HG02852 (cell line): ENCODE data around the gene GPR152.
"Not testable (repeated sequence)": the region's sequence is repeated elsewhere in the genome, so short reads cannot be mapped to it uniquely, and the experiment has no call there.

ENCODE experiments used
- ATAC-seq: cut with Tn5 transposase; IDR thresholded peaks from one replicate; pipeline ENCODE4 v1.9.1; 2021; ENCODE audit warnings: mild to moderate bottlenecking, moderate library complexity; ENCODE audit not compliant: unreplicated experiment

Gene GPR152

DNA sequence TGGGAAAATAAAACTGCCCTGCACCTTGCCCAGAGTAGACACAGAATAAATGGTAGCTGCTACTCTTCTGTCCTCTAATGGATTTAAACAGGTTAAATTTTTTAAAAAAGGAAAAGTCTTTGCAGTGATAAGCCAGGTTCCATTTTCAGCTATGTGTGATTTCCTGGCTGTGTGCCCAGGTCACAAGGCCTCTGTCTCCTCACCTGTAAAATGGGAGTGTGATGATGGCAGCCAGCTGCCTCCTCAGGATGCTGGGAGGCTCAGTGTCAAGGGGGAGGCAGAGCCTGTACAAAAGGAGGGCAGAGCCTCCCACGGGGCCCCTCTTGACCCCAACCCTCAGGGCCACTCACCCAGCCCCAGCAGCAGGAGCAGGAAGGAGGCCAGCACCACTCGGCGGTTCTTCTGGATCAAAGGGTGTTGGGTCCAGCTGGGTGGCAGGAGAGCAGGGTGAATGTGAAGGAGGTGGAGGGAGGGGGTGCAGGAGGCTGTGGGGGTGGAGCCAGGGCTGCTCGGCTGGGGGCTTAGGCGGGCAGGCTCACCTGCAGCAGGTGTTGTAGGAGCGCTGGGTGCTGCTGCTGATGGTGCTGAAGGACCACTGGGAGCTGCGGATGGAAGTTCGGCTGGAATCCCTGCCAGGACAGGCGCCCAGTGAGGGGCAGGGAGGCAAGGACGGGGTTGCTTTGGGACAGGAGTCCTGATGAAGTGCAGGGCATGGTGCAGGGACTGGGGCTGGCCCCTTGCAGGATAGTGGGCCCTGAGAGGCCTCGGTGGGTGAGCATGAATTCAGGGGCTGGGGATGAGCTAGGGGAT is 14.6 kb upstream of the GPR152 start:
- ATAC-seq, result no peak

DNA sequence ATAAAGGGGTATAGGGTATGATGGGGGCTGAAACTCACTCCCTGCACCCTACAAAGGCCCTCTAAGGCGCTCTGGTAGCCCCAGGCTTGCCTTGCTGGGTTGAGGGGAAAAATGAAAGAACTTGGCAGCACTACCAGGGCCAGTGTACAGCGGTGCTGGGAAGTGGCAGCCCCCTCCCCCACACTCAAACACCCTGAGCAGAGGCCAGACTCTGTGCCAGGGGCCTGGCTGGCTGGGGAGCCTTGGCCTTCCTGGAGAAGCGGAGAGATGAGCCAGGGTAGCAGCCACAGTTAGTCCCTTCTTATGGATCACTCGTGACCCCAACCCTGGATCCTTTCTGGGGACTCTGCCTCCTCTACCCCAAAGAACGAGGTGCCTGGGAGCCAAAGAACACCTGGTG is 13.8 kb upstream of the GPR152 start:
- no peak for ATAC-seq

DNA sequence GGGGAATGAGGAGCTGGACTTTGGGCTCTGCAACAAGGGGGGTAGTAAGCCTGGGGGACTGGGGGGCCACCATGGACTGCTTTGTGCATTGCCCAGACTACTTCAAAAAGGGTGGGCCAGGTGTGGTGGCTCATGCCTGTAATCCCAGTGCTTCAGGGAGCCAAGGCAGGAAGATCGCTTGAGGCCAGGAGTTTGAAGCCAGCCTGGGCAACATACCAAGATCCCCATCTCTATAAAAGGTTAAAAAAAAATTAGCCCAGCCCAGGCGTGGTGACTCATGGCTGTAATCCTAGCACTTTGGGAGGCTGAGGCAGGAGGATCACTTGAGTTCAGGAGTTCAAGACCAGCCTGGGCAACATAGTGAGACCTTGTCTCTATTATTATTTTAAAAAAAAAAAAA is 13.0 kb upstream of the GPR152 start:
- not testable (repeated sequence) for ATAC-seq

DNA sequence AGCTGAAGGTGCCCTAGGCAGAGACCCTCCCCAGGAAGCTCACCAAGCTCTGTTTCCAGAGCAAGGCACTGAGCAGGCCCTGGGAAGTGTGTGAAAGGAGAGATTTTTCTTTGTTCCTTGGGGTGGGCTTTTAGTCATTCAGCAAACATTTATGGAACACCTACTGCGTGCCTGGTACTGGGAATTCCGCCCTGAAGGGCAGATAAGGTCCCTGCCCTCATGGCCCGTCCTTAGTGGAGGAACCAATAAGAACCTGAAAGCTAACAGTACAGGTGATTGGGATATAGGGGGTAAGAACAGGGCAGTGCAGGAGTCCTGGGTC is 12.6 kb upstream of the GPR152 start:
- ATAC-seq, result no peak

DNA sequence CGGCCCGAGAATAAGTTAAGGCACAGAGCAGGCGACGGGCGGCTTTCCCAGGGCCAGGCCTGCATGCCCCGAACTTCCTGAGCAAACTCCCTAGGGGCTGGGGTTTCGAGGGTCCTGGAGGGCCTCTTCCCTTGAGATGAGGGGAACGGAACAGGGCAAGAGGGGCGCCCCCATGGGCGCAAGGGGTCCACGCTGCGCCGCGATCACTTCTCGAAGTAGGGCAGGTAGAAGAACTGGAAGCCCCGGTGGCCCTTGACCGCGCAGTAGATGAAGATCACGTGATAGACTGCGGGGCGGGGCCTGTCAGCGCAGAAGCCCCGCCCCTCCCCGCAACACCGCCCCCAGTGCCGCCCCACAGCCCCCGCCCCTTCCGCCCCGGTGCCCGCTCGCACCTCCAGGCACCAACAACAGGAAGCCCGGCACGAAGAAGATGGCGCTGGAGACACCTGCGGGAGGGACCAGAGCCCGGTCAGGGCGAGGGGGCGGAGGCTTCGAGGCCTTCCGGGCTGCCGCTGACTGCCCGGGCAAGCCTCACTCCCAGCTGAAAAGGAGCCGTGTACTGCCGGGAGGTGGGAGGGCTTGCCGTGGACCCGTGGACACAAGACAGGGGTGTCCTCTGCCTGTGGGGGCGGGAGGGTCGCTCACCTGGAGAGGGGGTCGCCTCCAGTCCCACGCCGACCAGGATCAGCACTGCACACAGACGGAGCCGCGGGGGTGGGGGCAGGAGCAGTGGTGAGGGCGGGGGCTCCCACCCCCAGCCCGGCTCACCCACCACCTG is 12.1 kb upstream of the GPR152 start:
- peak; percentile 43 for ATAC-seq

DNA sequence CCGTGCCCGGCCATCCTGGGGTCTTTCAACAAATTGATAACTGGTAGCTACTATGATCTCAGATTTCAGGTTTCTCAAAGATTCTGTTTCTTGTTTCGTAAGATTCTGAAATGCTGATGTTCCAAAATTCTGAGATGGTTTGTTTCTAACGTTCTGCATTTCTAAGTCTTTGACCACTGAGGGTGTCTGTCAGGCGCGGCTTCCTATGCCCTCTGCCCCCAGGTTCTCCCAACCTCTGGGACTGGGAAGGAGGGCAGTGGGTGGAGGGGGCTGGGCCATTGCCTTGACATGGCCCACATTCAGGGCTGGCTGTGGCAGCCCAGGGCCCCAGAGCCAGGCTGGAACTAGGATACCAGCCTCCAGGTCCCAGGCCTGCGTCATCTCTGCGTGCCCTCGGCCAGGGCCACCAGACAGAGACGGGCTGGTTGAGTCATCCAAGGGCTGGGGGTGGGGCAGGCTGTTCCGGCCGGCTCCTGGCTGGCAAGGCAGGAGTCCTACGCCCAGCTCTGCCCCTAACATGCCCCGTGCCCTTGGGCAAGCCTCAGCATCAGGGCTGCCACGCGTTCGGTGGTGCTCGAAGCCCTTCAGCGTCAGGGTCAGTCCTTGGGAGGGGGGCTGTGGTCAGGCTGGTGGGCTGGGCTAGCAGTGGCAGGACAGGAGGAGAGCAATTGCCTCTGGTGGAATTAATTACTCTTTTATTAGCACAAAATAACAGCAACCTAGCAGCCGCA is 11.3 kb upstream of the GPR152 start:
- no peak for ATAC-seq

DNA sequence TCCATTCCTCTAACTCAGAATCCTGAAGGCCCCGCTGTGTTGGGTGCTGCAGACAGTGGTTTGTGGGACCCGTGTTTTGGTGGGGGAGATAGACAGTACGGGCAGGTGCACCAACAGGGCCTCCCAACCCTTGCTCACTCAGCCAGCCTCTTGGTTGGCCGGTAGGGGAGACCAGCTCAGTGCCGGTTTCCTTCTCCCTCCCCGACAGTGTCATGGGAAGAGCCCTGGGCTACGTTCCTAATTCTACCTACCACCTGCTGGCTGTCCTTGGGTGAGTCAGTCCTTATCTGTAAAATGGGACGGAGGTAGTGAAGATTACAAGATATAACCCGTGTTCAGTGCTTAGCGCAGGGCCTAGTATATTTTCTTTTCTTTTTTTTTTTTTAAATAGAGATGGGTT is 10.7 kb upstream of the GPR152 start:
- no peak for ATAC-seq

DNA sequence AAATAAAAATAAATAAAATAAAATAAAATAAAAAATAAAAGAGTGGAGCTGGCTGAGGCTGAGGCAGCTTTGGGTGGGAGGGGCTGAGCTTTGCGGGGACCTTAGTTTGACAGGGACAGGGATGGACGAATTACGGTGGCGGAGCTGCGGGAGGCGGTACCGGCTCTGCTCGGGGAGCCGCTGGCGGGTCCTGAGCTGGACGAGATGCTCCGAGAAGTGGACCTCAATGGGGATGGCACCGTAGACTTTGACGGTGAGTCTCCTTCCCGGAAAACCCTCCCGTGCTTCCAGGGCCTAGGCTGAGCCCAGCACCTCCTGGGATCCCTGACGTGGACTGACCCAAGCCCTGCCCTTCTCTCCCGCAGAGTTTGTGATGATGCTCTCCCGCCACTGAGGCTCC is 5.7 kb upstream of the GPR152 start:
- ATAC-seq, result no peak

DNA sequence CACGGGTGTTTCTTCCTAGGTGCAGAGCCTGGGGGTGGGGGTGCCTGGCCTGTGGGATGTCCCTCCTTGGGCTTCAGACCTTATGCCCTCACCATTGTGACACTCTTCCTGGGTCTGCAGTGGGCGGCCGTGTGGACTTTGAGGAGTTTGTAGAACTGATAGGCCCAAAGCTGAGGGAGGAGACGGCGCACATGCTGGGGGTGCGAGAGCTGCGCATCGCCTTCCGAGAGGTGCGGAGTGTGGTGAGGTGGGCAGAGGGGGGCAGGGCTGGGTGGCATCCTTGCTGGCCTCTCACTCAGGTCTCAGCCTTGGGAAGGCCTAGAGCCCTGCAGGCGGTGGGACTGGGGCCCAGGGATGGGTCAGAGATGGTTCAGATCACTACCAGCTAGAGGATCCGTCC is 4.9 kb upstream of the GPR152 start:
- no peak for ATAC-seq

DNA sequence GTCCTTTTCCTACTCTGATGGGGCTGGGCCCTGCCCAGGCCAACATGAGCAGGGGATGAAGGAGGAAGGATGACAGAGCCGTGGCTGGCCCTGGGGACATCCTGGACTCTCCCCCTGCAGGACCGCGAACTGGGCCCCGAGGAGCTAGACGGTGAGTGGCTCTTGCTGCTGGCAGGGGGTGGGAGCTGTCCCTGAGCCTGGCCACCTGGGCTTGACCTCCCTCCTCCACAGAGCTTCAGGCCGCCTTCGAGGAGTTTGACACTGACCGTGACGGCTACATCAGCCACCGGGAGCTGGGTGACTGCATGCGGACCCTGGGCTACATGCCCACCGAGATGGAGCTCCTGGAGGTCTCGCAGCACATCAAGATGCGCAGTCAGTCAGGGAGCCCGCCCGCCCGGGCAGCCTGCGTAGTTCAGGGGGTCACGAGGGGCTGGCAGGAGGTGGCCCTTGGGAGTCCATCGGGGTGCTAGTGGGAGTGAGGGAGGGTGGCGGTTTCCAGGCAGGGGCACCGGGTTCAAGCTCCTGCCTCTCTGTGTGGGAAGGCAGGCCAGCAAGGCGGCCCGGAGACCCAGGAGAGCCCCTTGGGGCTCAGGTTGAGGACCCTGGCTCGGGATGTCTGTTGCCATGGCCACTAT is 3.7 kb upstream of the GPR152 start:
- ATAC-seq, result no peak

DNA sequence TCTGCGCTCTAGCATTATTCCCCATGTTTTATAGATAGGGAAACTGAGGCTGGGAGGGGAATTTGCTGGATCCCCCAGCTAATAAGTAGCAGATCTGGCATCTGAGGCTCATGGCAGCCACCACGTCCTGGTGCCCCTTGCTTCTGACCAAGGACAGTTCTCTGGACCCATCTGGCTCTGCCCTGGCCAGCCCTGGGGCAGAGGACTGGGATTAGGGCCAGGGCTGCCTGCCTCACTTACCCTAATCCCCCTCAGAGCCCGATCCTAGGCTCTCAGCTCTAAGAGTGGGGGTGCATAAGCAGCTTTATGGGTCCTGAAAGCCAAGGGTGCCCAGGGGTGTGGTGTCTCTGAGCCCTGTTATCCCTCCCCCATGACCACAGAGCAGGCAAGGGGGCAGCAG is 2.5 kb upstream of the GPR152 start, which contains the start of gene CABP4:
CABP4 (plus strand) TSS at position 301 of the 400 bp plus-strand sequence; CDS start at position 371, 70 bp downstream.
- ATAC-seq, result no peak

DNA sequence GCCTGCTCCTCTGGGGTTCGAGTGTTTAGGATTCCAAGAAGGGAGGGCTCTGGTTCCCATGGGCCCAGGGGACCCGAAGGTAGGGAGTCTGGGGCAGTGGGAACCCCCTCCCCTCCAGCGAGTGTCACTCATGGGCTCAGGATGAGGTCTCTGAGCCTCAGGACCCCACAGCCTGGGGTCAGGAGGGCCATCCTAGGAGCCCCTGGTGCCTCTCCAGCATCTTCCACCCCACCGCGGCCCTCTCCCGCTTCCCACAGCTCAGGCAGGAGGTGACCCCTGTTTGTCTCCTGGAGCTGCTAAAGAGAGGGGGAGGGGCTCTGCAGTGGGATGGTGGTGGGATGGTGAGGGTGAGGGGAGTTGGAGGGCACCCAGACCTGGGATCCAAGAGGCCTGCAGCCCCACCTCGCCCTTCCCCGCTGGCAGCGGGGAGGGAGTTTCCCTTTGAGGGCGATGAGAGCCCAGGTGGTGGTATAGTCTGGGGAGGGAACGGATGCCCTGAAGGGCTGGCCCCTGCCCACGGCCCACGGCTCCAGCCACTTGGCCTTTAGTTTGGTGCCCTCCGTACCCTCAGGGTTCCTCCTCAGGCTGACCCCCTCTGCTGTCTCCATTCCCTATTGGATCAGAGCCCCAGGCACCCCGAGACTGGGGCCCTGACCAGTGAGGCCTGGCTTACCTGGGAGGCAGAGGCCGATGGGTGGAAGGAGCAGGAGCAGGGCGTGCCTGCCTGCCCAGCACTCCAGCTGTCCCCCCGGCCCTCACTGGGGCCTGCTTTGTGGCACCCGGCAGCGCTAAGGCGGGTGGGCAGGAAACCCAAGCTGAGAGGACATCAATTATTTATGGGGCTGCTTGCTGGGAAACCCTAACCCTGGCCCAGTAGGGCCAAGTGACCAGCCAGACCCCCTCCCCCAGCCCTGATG is 1.5 kb upstream of the GPR152 start:
- ATAC-seq, result no peak

DNA sequence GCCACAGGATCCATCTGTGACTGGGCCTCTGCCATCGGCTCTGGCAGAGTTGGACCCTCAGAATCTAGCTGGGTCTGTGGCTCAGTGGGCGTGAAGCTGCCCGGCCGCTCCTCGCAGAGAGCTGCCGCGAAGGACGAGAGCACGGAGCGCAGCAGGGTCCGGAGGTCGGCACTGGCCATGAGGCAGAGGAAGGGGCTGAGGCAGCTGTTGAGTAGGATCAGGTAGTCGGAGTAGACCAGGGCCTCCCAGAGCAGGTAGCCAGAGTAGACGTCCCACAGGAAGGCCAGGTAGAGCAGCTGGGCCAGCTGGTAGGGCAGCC is 912 bp downstream of the GPR152 start:
- ATAC-seq, result no peak

DNA sequence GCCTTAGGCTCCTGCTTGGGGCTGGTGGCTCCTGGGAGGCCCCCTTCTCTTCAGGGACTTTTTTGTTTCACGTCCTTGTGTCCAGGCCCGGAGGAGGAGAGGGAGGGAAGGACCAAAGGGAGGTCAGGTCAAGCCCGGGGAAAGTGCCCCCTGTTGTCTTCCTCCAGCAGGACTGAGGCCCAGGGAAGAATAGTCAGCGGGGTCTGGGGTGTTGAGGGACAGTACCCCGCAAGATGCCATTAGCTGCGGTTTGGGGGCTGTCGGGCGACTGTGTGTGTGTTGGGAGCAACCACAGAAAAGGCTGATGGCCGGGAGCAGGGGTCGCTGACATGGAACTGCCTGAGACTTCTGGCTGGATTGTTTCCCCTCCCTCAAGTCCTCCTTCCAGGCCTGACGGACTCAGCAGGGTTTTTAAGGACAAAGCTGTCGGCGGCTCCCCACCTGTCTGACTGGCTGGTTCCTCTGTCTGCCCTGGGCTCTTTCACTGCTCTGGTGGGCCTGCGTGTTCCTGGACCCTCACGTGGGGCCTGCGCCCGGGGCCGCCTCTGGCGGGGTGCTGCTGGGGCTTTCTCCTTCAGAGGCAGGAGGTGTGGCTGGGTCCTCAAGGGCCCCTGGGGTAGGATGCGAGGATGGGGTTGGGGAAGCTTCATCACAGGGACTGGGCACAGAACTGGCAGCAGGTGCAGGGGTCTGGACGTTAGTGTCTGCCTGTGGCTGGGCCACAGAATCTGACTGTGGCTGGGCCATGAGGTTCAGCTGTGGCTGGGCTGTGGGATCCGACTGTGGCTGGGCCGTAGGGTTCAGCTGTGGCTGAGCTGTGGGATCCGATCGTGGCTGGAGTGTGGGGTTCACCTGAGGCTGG is 1.5 kb downstream of the GPR152 start:
- no peak for ATAC-seq

DNA sequence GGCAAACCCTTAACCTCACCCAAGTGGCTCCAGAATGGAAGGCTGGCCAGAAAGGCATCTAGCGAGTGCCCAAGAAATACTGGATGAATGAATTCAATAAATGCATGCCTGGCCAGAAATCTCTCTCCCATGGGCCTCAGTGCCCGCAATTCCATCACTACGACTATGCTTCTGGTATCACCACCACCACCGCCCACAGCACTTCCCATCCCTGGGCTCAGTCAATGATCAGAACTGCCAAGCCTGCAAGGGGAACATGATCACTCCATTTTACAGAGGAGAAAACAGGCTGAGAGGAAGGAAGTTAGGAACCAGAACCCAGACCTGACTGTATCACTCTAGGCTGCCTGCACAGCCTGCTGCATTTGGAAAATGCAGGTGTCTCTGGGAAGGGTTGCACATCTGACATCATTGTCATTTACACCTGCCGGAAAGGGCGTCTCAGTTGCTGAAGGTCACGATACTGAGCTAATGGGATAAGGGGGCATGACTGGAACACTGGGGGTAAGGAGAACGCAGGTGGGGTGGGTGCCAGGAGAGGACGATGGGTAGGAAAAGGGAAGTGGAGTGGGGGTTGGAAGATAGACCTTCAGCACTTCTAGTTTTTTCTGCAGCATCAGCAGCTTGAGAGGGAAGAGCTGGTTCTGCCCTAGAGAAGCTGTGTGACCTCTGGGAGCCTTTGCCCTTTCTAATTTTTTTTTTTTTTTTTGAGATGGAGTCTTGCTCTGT is 3.2 kb downstream of the GPR152 start:
- ATAC-seq, result no peak

DNA sequence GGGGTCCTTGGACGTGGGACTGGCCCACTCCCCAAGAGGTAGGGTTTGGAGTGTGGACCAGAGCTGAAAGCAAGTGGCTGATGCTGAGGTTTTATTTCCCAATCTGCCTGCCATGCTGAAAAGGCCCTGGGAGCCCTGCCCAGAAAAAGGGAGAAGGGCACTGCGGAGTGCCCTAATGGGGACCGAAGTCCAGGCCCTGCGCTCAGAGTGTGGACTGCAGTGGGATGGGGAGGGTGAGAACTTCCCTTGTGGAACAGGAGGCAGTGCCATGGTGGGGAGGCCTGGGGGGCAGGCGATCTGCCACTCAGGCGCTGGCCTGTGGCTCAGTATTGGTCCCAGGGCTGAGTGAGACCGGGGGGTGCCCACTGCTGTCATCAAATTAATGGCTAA is 4.3 kb downstream of the GPR152 start:
- no peak for ATAC-seq

DNA sequence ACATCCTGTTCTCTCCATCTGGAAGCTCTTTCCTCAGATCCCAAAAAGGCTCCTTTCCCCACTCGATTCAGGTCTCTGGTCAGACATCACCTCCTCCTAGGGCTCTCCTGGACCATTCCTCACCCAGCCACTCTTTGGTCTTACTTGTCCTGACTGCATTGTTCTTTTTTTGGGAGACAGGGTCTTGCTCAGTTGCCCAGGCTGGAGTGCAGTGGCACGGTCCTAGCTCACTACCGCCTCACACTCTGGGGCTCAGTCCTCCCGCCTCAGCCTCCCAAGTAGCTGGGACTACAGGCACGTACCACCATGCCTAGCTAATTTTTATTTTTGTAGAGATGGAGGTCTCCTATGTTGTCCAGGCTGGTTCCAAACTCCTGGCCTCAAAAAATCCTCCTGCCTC is 7.0 kb downstream of the GPR152 start:
- no peak for ATAC-seq

DNA sequence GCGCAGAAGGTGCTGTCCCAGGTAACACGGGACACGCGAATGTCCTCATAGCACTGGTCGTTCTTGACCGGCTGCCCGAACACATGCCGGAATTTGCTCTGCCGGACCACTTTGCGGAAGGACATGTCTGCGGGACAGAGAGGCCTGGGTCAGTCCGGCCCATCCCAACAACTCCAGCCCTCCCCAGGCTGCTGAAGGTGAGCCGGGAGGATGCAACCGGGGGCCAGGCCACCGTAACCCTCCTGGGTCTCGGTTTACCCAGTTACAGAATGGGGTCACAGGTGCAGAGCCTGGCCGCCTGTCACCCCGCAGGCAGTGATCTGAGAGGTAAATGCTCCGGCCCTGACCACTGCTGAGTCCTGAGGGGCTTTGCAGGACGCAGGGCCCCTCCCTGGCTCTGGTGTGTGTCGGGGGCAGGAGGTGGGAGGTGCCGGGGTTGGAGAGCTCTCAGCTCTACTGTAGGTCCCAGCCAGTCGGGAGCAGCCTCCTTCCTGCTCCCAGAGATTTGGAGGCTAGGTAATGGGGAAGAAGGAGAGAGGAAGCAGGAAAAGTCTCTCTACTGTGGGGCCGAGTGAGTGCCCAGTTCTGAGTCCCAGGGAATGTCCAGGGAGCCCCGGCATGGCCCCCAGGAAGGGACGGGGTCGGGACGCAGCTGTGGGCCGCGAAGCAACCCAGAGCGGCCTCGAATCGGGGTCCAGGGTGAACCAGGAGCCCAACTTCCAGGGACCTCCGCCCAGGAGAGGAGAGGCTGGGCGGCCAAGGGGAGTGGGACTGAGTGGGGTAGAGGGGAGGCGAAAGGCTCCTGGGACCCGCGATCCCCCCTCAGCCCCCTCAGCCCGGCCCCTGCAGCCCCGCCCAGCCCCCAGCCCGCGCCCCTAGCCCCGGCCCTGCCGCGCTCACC is 9.8 kb downstream of the GPR152 start:
- ATAC-seq, result no peak
